Measurements from ENCODE around the gene RGL2. TPM values are rescaled to one million over a fixed set of nuclear protein-coding genes. Genes with fewer than 3 reads are reported as not detected.
"Not testable (repeated sequence)": the region's sequence is repeated elsewhere in the genome, so short reads cannot be mapped to it uniquely, and the experiment has no call there.

Gene RGL2
- total and polyA plus RNA-seq, 2 donors (not counting 1 experiment from before 2014, with no cell fraction given) = 98.5 to 133 TPM

DNA sequence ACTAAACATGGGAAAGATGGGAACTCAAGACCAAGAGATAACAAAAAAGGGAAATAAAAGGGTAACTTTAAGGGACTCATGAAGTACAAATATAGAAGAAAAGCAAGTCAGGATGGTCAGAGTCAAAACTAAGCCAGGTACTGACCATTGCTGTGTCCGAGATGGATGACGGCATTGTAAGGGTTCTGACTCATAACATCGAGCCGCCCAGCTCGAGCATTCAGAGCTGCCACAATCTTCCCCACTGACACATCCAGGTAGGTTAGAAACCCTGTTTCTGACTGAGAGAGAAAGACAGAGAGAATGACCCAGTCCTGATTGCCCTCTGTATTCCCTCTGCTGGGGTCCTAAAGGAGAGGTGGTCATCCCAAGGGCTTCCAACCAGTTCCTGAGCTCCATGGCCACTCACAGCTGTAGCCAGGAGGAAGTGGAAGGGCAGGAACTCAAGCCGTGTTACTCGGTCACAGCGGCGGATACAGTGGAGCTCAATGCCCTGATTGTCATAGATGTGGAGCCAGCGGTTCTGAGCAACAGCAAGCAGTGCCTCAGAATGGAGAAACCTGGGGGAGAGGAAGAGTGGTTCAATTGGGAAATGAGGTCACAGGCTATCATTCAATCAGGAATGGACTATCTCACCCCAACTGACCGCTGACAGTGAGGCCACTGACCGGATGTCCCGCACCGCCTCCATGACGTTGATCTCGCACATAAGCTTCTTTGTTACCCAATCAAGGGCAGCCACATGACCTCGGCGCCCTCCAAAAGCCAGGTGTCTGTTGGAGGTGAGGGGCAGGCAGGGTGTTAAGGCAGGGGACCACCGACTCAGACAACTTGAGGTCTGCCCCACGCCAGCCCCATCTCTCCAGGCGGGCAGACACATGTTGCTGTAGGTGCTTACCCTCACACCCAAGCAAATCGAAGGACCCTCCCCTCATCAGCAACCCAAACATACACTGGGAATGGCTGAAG lies 11.5 kb downstream of the RGL2 start:
- Mint-ChIP-seq H3K27ac (peak overlapping the region; percentile 32), H3K9me3 (ENCODE audit: insufficient read depth) (no peaks in the 10 kb centered on the region), H3K27me3 (no peaks in the 10 kb centered on the region), H3K4me1 (peaks cover 38% of the 10 kb centered on the region), H3K4me3 (peak overlapping the region; percentile 93)
- Histone ChIP-seq H2AFZ (ENCODE audit: insufficient read depth, low read depth, low read length, poor library complexity, severe bottlenecking) (no peak overlapping the region), H3K4me1 (ENCODE audit: control insufficient read depth in 2 of 2, insufficient read depth in 2 of 2, low read length in 2 of 2) (peaks cover 19 to 25% of the 10 kb centered on the region in 2 donors), H3K9ac (ENCODE audit: low read length) (no peak overlapping the region), H3K4me2 (replicated peaks; ENCODE audit: low read depth, low read length, poor library complexity, severe bottlenecking) (no peak overlapping the region), H3K9me3 (ENCODE audit: control extremely low read depth in 1 of 3, control insufficient read depth in 2 of 3, insufficient read depth in 1 of 3, low read length in 2 of 3) (no peaks in the 10 kb centered on the region), H3K79me2 (ENCODE audit: control insufficient read depth, insufficient read depth, low read length) (peaks cover 50% of the 10 kb centered on the region), H3K4me3 (ENCODE audit: control extremely low read depth in 1 of 5, extremely low read depth in 1 of 5, insufficient read depth in 1 of 5, low read depth in 2 of 5, low read length in 4 of 5) (no peak overlapping the region), H3K27me3 (replicated peaks in 1 of 4; ENCODE audit: control extremely low read depth in 1 of 4, control insufficient read depth in 3 of 4, insufficient read depth in 4 of 4, low read length in 3 of 4) (no peaks in the 10 kb centered on the region), H3K27ac (ENCODE audit: low read length in 2 of 2) (no peak overlapping the region), H4K20me1 (ENCODE audit: control insufficient read depth, insufficient read depth, low read length, poor library complexity, severe bottlenecking) (peaks cover 5% of the 10 kb centered on the region), H3K36me3 (replicated peaks in 1 of 2; ENCODE audit: control extremely low read depth in 1 of 2, control insufficient read depth in 1 of 2, extremely low read depth in 1 of 2, insufficient read depth in 2 of 2, low read length in 1 of 2) (peaks cover 0 to 49% of the 10 kb centered on the region in 2 experiments)
- DNase-seq = no peak
- intact Hi-C loops (cut with micrococcal nuclease) = no loop called here
- POLR2A ChIA-PET = interaction anchor here (0.6 to 3.4 kb wide), 2 partner anchors 11 to 14 kb away, joined by 5 to 39 read pairs; partner anchors contain the start of gene B3GALT4
- CTCF ChIA-PET = interaction anchor here (0.8 to 2.6 kb wide), 6 partner anchors 10 to 139 kb away, joined by 3 to 10 read pairs (median 6); partner anchors contain the start of gene B3GALT4
- no peak for ATAC-seq (ENCODE audit: low read depth)
- TF ChIP-seq EZH2 (IDR thresholded peaks at IDR 0.05; ENCODE audit: borderline replicate concordance, insufficient read depth, low read depth, low read length, poor library complexity, severe bottlenecking) = no peak
- no peak for TF ChIP-seq CTCF (IDR thresholded peaks at IDR 0.05)
- WGBS (ENCODE audit: insufficient coverage) = 98% methylated on average over 12 of the region's 22 CpGs

GRCh38 chr6:33285214-33285613 lies 13.5 kb downstream of the RGL2 start:
- peaks cover 47% of the 10 kb centered on the region for H3K79me2 ChIP-seq (ENCODE audit: control insufficient read depth, insufficient read depth, low read length)
- peaks cover 0 to 46% of the 10 kb centered on the region in 2 experiments for H3K36me3 ChIP-seq (replicated peaks in 1 of 2; ENCODE audit: control extremely low read depth in 1 of 2, control insufficient read depth in 1 of 2, extremely low read depth in 1 of 2, insufficient read depth in 2 of 2, low read length in 1 of 2)
- H3K4me3 ChIP-seq (ENCODE audit: control extremely low read depth in 1 of 5, extremely low read depth in 1 of 5, insufficient read depth in 1 of 5, low read depth in 2 of 5, low read length in 4 of 5); CTCF ChIA-PET; DNase-seq; H3K27me3 ChIP-seq (replicated peaks in 1 of 4; ENCODE audit: control extremely low read depth in 1 of 4, control insufficient read depth in 3 of 4, insufficient read depth in 4 of 4, low read length in 3 of 4); H3K4me3 Mint-ChIP-seq; H3K9me3 Mint-ChIP-seq (ENCODE audit: insufficient read depth); H3K27ac ChIP-seq (ENCODE audit: low read length in 2 of 2); H3K27me3 Mint-ChIP-seq; intact Hi-C loops (cut with micrococcal nuclease); ATAC-seq (ENCODE audit: low read depth); POLR2A ChIA-PET; H2AFZ ChIP-seq (ENCODE audit: insufficient read depth, low read depth, low read length, poor library complexity, severe bottlenecking); H3K4me2 ChIP-seq (replicated peaks; ENCODE audit: low read depth, low read length, poor library complexity, severe bottlenecking); H3K9ac ChIP-seq (ENCODE audit: low read length); H3K9me3 ChIP-seq (ENCODE audit: control extremely low read depth in 1 of 3, control insufficient read depth in 2 of 3, insufficient read depth in 1 of 3, low read length in 2 of 3); H3K27ac Mint-ChIP-seq: not testable (repeated sequence)
- H3K4me1 Mint-ChIP-seq = peaks cover 35% of the 10 kb centered on the region
- no CpG with 5 or more reads among the region's 4 CpGs for WGBS (ENCODE audit: insufficient coverage)
- peaks cover 21% of the 10 kb centered on the region for H4K20me1 ChIP-seq (ENCODE audit: control insufficient read depth, insufficient read depth, low read length, poor library complexity, severe bottlenecking)
- H3K4me1 ChIP-seq (ENCODE audit: control insufficient read depth in 2 of 2, insufficient read depth in 2 of 2, low read length in 2 of 2) = peaks cover 14 to 18% of the 10 kb centered on the region in 2 donors

All from B cell (primary cell).